Natural killer cell (primary cell): ENCODE data around the gene RAB27B. TPM values are rescaled to one million over a fixed set of nuclear protein-coding genes. Genes with fewer than 3 reads are reported as not detected.
A peak's percentile ranks its signal among the peaks of the same experiment; 100 is the strongest.

Experiments
- ATAC-seq, 3 donors: fragments of 150-1000 bp in 2 of 3; fragments of 200-7000 bp in 1 of 3; cut with Tn5 transposase; 1 replicate in 1 of 3; 2 replicates in 2 of 3; pipeline ENCODE4 v1.10.0; 2021; ENCODE audit warnings: mild to moderate bottlenecking in 2 of 3, moderate library complexity in 2 of 3
- DNase-seq, 2 donors: peaks; one replicate each; pipeline versions ENCODE4 v3.0.0 to v3.0.0-alpha.2; 2013 to 2021; ENCODE audit warnings: mixed read lengths in 1 of 2
- H3K27ac ChIP-seq: one replicate; pipeline ENCODE4 v1.5.1; 2013; ENCODE audit warnings: mild to moderate bottlenecking, low read length
- H3K27me3 ChIP-seq: one replicate; pipeline ENCODE4 v1.6.1; 2013; ENCODE audit warnings: low read length; ENCODE audit not compliant: control insufficient read depth, insufficient read depth
- H3K36me3 ChIP-seq: one replicate; pipeline ENCODE4 v1.6.1; 2013; ENCODE audit warnings: low read length; ENCODE audit not compliant: control insufficient read depth, insufficient read depth
- H3K4me1 ChIP-seq: one replicate; pipeline ENCODE4 v1.6.1; 2013; ENCODE audit warnings: low read length; ENCODE audit not compliant: control insufficient read depth, insufficient read depth
- H3K4me3 ChIP-seq: one replicate; pipeline ENCODE4 v1.5.1; 2013; ENCODE audit warnings: low read length
- H3K9me3 ChIP-seq: one replicate; pipeline ENCODE4 v1.6.1; 2013; ENCODE audit warnings: low read length; ENCODE audit not compliant: control insufficient read depth, insufficient read depth
- H3K27ac Mint-ChIP-seq, 2 donors: one replicate each; pipeline ENCODE4 v1.8.0; 2022; ENCODE audit warnings: mild to moderate bottlenecking in 2 of 2, mixed read lengths in 2 of 2, moderate library complexity in 1 of 2
- H3K27me3 Mint-ChIP-seq, 2 donors: one replicate each; pipeline ENCODE4 v1.8.0; 2022; ENCODE audit warnings: low read depth in 2 of 2, mixed read lengths in 2 of 2
- H3K36me3 Mint-ChIP-seq: one replicate; pipeline ENCODE4 v1.8.0; 2022; ENCODE audit warnings: mixed read lengths
- H3K4me1 Mint-ChIP-seq, 2 donors: one replicate each; pipeline ENCODE4 v1.8.0; 2022; ENCODE audit warnings: mixed read lengths in 2 of 2
- H3K4me3 Mint-ChIP-seq: one replicate; pipeline ENCODE4 v1.8.0; 2022; ENCODE audit warnings: mild to moderate bottlenecking, moderate library complexity, mixed read lengths
- H3K9me3 Mint-ChIP-seq, 2 donors: one replicate each; pipeline ENCODE4 v1.8.0; 2022; ENCODE audit warnings: mixed read lengths in 2 of 2
- CTCF ChIP-seq: fragments of 200-600 bp; IDR thresholded peaks from one replicate; pipeline ENCODE4 v1.8.0; 2022; ENCODE audit warnings: antibody characterized with exemption
- WGBS: methylation state at CpG from one replicate; pipeline ENCODE4 v1.1.7; 2013; ENCODE audit warnings: missing lambda C conversion rate; ENCODE audit not compliant: insufficient coverage; 5-methylcytosine and 5-hydroxymethylcytosine counted together
- intact Hi-C: fragments of 100-400 bp; cut with micrococcal nuclease; formaldehyde crosslinking; loops from one replicate; pipeline ENCODE4 v1.14.2; 2022
- total RNA-seq, 4 donors: library from RNA; stranded (reverse); fragments of 120-200 nt in 1 of 4; gene quantifications; one replicate each; pipeline versions ENCODE4 v1.2.3 to v1.2.4, GENCODE V29; 2013 to 2022

Gene RAB27B
- total RNA-seq, 3 donors from 2014 or later (not counting 1 experiment from before 2014, with no cell fraction given) = 23.0 to 25.7 (median 24.0) TPM

GRCh38 chr18:54835944-54836343 lies 7.7 kb downstream of the RAB27B start:
- Mint-ChIP-seq H3K4me1 (peaks cover 70 to 72% of the 10 kb centered on the region in 2 donors), H3K4me3 (peak overlapping the region; percentile 52), H3K27me3 (no peaks in the 10 kb centered on the region), H3K9me3 (peaks cover 0 to 4% of the 10 kb centered on the region in 2 donors), H3K27ac (peak overlapping the region; percentile 54 to 64), H3K36me3 (no peaks in the 10 kb centered on the region)
- DNase-seq (no peak), ATAC-seq (peak in 1 of 3 donors; percentile 28)
- no peaks in the 10 kb centered on the region for H3K27me3 ChIP-seq
- no peaks in the 10 kb centered on the region for H3K9me3 ChIP-seq
- H3K27ac ChIP-seq = no peak overlapping the region
- no peak for TF ChIP-seq CTCF
- WGBS = 53% methylated on average over 1 of the region's 2 CpGs
- intact Hi-C loops = no loop called here
- H3K4me1 ChIP-seq = no peaks in the 10 kb centered on the region
- no peaks in the 10 kb centered on the region for H3K36me3 ChIP-seq
- no peak overlapping the region for H3K4me3 ChIP-seq

GRCh38 chr18:54843314-54843713 lies 15.0 kb downstream of the RAB27B start:
- intact Hi-C loops = no loop called here
- peaks cover 41 to 44% of the 10 kb centered on the region in 2 donors for H3K4me1 Mint-ChIP-seq

GRCh38 chr18:54845787-54846186 lies 17.5 kb downstream of the RAB27B start:
- TF ChIP-seq CTCF = no peak
- H3K4me3 ChIP-seq = no peak overlapping the region

More at GRCh38 chr18:54843314-54843713, 15.0 kb downstream of the RAB27B start:
- H3K27ac Mint-ChIP-seq = peak overlapping the region; percentile 38 to 68
- no peaks in the 10 kb centered on the region for H3K9me3 Mint-ChIP-seq
- H3K36me3 ChIP-seq = no peaks in the 10 kb centered on the region
- H3K27ac ChIP-seq = no peak overlapping the region
- no peaks in the 10 kb centered on the region for H3K4me1 ChIP-seq
- H3K27me3 ChIP-seq = no peaks in the 10 kb centered on the region
- WGBS = 72% methylated on average over 2 of the region's 2 CpGs
- H3K4me3 Mint-ChIP-seq = no peak overlapping the region
- no peak overlapping the region for H3K4me3 ChIP-seq
- H3K27me3 Mint-ChIP-seq = no peaks in the 10 kb centered on the region
- no peak for TF ChIP-seq CTCF
- H3K36me3 Mint-ChIP-seq = no peaks in the 10 kb centered on the region
- DNase-seq = no peak
- no peak for ATAC-seq
- H3K9me3 ChIP-seq = no peaks in the 10 kb centered on the region

GRCh38 chr18:54848121-54848520 lies 19.8 kb downstream of the RAB27B start:
- Mint-ChIP-seq H3K27ac (no peak overlapping the region), H3K4me1 (peaks cover 49 to 54% of the 10 kb centered on the region in 2 donors), H3K9me3 (no peaks in the 10 kb centered on the region), H3K27me3 (no peaks in the 10 kb centered on the region), H3K36me3 (no peaks in the 10 kb centered on the region), H3K4me3 (no peak overlapping the region)
- intact Hi-C loops = no loop called here
- Histone ChIP-seq H3K27me3 (no peaks in the 10 kb centered on the region), H3K36me3 (no peaks in the 10 kb centered on the region), H3K4me1 (no peaks in the 10 kb centered on the region), H3K4me3 (no peak overlapping the region), H3K27ac (no peak overlapping the region), H3K9me3 (no peaks in the 10 kb centered on the region)
- TF ChIP-seq CTCF = no peak
- DNase-seq (no peak), ATAC-seq (no peak)
- WGBS = 100% methylated on average over 1 of the region's 1 CpG

More at GRCh38 chr18:54845787-54846186, 17.5 kb downstream of the RAB27B start:
- Histone ChIP-seq H3K27ac (no peak overlapping the region), H3K4me1 (no peaks in the 10 kb centered on the region), H3K36me3 (no peaks in the 10 kb centered on the region), H3K9me3 (no peaks in the 10 kb centered on the region), H3K27me3 (no peaks in the 10 kb centered on the region)
- no peak for DNase-seq
- ATAC-seq = no peak
- H3K4me3 Mint-ChIP-seq = no peak overlapping the region
- WGBS = 43% methylated on average over 2 of the region's 2 CpGs
- intact Hi-C loops = no loop called here
- no peaks in the 10 kb centered on the region for H3K36me3 Mint-ChIP-seq
- H3K27ac Mint-ChIP-seq = peak overlapping the region in 1 of 2 donors; percentile 23
- H3K9me3 Mint-ChIP-seq = no peaks in the 10 kb centered on the region
- H3K27me3 Mint-ChIP-seq = no peaks in the 10 kb centered on the region
- H3K4me1 Mint-ChIP-seq = peaks cover 32 to 34% of the 10 kb centered on the region in 2 donors
